HG03520 (cell line): ENCODE data around the gene ELAPOR2.
"Not testable (repeated sequence)": the region's sequence is repeated elsewhere in the genome, so short reads cannot be mapped to it uniquely, and the experiment has no call there.

ENCODE experiments used
- ATAC-seq: cut with Tn5 transposase; IDR thresholded peaks from one replicate; pipeline ENCODE4 v1.9.1; 2021; ENCODE audit warnings: mild to moderate bottlenecking, moderate library complexity; ENCODE audit not compliant: unreplicated experiment

ELAPOR2 gene, protein sequence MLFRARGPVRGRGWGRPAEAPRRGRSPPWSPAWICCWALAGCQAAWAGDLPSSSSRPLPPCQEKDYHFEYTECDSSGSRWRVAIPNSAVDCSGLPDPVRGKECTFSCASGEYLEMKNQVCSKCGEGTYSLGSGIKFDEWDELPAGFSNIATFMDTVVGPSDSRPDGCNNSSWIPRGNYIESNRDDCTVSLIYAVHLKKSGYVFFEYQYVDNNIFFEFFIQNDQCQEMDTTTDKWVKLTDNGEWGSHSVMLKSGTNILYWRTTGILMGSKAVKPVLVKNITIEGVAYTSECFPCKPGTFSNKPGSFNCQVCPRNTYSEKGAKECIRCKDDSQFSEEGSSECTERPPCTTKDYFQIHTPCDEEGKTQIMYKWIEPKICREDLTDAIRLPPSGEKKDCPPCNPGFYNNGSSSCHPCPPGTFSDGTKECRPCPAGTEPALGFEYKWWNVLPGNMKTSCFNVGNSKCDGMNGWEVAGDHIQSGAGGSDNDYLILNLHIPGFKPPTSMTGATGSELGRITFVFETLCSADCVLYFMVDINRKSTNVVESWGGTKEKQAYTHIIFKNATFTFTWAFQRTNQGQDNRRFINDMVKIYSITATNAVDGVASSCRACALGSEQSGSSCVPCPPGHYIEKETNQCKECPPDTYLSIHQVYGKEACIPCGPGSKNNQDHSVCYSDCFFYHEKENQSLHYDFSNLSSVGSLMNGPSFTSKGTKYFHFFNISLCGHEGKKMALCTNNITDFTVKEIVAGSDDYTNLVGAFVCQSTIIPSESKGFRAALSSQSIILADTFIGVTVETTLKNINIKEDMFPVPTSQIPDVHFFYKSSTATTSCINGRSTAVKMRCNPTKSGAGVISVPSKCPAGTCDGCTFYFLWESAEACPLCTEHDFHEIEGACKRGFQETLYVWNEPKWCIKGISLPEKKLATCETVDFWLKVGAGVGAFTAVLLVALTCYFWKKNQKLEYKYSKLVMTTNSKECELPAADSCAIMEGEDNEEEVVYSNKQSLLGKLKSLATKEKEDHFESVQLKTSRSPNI

DNA sequence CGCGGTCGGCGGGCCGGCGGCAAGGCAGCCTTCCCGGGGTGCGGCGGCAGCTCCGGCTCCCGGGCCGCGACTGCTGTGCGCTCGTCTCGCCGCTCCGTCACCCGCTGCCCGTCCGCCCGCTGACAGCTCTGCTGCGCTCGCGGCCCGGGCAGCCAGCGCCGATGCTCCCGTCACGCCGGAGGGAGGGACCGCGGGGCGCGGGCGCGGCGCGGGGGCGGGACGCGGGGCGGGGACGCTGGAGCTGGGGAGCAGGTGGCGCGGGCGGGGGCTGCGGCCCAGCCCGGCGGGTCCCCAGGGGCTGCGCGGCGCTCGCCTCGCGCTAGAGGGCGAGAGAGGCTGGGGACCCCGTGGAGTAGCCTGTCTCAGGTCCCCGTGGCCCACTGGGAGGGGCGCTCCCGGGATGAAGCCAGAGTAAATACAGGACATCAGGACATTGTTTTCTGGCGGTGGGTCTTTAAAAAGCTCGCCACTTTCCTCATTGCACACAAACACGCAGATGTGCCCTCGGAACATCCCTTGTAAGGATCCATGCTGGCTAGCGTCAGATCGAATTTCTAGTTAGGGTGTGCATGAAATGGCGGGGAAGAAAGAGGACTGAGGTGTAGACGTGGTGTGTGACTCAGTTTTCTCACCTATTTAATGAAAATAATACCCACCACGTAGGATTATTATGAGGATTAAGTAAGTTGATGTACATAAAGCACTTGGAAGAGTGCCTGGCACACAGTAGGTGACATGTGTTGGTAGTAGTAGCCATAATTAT lies at the start of gene ELAPOR2:
TSS of gene ELAPOR2 (minus strand) at position 130 of the 763 bp plus-strand sequence. CDS start 141 bp downstream, outside the sequence.
- ATAC-seq = peak; percentile 94

DNA sequence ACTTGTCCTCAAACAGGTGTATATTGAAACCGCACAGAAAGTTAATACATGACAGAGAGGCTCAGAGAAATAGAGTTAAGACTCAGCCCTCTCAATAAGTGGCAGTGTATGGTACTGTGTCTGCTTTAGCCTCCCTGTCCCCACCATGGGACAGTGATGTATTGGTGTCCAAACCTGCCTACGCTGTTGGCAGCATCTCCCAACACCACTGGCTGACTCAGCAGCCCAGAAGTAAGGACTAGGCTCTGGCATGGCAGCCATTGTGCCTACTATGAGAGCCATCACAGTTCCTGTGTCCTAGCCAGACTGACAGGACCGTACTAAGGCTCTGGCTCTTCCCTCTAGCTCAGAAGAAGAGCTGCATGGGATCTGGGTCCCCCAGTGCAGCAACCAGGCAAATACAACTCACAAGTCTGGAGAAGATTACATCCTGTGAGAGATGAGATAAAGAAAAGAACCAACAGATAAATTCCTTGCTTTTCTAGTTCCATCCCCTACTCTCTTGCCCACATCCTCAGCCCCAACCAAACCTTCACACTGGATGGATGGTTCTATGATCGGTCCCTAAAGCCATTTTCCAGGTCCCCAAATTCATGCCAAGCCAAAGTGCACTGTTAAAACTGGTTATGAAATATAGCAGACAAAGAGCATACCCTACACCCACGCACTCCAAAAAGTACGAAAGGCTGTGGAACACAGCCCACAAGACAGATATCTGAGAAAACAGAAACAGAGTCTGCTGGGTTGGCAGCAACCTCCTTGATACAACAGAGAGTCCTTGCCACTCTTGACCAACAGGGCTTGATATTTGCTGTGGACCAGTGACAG lies 48.7 kb upstream of the ELAPOR2 start:
- no peak for ATAC-seq

DNA sequence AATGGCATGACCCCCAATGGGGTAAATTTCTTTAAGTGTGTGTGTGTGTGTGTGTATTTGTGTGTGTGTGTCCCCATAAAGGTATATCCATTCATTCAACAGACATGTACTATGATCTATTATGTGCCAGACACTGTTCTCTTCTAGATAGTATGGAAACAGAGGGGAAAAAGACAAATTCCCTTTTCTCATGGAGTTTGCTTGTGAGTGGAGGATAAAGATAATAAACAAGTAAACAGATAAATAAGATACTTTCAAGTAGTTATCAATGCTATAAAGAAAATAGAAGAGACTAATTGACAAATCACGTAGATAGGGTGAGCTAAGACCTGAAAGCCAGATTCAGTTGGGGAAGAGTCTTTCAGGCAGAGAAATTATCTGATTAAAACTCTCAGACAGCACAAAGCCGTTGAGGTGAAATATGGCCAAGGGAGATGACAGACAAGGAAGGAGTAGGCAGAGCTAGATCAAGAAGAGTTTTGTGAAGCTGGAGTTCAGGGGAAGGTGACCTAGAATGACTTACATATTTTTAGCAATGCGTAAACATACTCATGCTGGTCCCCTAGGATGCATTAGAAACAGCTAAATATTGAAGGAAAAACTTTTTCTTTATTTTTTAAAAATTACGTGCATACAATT lies 47.6 kb upstream of the ELAPOR2 start:
- no peak for ATAC-seq

DNA sequence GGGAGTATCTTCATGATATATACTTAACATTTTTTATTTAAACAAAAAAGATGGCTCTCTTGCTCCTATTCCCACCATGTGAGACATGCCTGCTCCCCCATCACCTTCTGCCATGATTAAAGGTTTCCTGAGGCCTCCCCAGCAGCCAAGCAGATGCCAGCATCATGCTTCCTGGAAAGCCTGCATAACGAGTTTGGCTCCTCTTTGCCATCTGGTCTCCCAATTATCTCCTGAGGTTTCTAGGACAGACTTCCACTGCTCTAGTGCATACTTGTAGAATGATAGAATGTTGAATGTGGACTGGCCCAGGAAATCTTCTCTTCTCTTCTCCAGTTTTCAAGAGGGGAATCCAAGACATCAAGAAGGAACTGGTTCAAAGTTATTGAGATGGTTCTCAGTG lies 45.9 kb upstream of the ELAPOR2 start:
- no peak for ATAC-seq

DNA sequence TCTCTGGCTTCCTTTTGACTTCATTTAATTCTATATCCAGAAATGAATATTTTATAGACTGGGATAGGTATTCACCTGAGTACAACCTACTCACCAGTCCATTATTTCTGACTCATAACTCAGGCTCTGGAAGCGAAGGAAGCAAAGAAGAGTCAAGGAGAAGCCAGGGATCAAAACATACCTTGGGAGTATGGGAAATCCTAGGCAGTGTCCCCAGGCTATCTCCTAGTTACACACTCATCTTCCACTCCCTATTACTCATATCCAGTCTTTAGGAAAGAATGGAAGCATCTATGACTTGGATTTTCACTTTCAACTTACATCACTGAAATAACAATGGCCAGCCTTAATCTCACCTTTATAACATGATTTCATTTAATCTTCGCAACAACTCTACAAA lies 40.9 kb upstream of the ELAPOR2 start:
- ATAC-seq = no peak

DNA sequence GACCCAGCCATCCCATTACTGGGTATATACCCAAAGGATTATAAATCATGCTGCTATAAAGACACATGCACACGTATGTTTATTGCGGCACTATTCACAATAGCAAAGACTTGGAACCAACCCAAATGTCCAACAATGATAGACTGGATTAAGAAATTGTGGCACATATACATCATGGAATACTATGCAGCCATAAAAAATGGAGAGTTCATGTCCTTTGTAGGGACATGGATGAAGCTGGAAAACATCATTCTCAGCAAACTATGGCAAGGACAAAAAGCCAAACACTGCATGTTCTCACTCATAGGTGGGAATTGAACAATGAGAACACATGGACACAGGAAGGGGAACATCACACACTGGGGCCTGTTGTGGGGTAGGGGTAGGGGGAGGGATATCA lies 37.9 kb upstream of the ELAPOR2 start:
- not testable (repeated sequence) for ATAC-seq

DNA sequence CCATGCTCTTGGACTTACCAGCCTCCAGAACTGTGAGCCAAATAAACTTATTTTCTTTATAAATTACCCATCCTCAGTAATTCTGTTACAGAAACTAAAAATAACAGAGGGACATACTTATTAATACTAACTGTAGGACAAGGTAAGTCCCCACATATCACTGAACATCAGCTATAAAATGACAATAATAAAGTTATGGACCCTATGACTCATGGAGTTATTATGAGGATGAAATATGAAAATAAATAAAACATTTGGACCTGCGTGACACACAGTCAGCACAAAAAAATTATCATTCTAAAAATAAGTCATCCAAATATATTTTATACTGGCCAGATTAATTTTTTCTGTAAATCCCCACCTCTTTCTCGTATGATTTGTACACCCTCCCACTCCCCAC lies 34.9 kb upstream of the ELAPOR2 start:
- ATAC-seq = no peak

DNA sequence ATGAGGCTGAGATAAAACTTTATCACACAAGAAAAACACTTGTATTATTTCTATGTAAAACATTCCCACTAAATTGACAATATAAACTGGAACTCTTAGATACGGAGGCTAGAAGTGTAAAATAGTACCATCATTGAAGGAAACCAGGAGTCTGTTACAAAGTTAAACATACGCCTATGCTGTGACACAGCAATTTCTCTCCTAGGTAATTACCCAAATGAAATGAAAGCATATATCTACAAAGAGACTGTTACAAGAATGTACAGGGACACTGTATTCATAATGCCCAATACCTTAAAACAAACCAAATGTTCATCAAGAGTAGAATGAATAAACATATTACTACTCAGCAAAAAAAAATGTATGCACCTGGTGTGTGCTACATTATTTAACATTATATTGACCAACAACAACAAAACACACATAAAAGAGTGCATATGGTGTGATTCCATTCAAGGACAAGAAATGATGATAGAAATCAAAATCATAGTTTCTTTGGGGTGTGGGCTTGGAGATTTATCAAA lies 33.2 kb upstream of the ELAPOR2 start:
- ATAC-seq = no peak

DNA sequence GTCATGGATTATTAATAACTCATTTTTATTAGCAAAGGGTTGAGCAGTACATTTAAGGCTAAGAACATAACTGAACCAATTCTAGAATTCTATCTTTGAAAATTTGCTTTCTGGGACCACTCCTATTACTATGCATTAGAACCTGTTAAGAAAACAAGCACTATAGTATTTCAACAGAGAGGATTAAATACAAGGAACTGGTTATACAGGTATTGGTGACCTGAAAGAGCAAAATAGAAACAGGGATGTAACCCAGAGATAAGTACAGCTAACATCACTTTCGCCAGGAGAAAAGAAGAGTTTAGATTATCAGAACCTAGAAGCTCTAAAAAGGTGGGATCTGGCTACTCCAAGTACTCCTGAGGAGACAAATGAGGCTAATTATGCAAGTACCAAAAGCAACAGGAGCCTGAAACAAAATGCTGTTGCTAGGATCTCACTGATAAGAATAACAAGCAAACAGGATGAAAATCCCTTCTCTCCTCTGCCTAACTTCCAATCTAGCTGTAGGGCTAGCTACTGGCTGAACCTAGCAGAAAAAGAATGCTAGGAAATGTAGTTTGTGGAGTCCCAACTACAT lies 32.1 kb upstream of the ELAPOR2 start:
- ATAC-seq = no peak

DNA sequence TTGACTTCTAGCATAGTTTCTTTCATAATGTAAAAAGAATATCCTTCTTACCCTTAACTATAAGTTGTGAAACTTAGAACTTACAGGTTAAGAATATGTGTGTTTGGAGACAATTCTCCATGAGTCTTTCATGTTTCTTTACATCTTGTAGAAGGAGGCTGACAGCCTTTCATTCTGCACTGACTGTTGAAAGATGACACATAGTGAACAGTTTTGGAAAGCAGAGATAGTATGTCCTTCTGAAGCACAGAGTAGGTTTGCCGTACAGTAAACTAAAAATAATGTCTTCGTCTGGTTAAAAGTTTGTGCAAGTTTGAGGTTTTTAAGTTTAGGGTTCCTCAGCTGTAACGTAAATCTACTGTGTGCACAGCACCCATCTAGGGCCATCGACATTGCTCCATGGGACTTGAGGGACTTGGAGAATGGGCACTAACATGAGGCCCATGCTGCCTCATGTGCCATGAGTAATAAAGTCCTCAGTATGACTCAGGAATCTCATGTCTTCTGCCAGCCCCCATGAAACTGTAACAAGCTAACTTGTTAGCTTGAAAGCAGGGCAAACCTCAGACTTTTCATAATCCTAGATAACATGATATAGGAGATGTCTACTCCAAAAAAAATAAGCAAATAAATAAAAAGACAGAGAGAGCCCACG lies 24.5 kb upstream of the ELAPOR2 start:
- ATAC-seq = no peak

DNA sequence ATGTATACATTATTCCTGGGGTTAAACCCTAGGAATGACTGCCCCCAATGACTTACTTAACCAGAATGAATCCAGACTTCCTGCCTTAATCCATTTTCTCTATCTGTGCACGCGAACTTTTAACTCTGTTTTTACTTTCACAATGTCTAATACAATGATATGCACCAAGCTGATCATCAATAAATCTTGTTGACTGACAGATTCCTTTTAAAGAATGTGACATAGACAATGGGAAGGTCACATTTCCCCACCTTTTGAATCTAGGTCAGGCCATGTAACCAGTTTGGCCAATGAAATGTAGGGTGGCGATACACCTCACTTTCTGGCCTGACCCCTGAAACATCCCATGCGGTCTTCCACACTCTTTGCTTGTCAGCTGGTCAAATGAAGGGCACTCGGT lies 23.2 kb upstream of the ELAPOR2 start:
- no peak for ATAC-seq

DNA sequence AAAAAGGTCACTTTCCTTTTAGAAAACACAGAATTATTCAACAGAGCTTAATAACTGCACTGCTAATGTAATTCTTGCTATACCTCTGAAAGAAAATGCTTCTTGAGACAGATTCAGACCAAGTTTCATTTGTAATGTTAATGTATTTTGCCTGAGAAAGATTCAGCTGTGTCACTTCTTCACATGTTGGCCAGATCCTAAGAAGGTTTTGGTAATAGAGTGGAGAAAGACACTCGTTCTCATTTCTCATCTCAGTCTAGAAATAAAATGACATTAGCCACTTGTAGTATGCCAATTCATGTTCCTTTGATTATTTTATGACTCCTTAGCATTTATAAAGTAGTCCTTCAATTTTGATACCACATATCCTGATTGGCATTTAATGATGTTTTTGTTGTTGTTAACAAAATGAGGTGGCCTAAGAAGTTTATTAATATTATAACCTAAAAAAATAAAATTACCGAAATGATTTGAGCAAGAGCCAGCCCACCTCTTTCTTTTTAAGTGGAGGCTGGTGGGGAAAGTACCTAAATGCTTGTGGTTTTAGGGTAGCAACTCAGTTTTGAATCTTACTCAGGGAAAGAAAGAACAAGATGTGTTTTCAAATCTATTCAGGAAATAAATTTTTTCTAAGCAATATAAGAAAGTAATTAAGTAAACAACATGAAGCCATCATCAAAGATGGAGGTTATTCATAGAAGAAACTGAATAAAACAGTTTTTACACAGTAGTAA lies 16.4 kb upstream of the ELAPOR2 start:
- ATAC-seq = peak; percentile 73

DNA sequence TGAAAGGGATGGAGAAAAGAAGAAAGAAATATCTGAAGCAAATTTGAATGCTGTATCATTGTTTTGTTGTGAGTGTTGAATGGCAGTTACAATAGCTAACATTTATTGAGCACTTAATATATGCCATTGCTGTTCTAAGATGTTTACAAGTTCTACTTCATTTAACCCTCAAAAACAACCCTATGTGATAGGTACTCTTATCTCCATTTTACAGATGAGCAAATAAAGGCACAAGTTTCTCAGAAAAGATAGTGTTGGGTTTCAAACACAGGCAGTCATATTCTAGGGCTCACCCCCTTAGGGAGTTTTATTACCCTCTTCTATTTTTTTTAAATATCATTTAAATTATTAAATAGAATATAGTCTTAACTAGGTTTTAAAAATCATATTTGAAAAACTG lies 8.3 kb upstream of the ELAPOR2 start:
- no peak for ATAC-seq

DNA sequence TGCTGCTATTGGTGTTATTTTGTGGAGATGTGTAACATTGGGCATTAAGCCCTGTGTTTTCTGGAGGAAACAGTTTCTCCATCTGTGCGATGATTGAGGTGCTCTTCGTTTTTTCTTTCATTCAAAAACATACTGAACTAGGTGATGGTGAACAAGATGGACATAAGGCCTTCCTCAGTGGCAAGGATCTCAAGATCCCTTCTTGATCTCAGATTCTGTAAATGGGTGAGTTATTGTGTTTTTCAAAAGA lies 759 bp upstream of the ELAPOR2 start:
- no peak for ATAC-seq

DNA sequence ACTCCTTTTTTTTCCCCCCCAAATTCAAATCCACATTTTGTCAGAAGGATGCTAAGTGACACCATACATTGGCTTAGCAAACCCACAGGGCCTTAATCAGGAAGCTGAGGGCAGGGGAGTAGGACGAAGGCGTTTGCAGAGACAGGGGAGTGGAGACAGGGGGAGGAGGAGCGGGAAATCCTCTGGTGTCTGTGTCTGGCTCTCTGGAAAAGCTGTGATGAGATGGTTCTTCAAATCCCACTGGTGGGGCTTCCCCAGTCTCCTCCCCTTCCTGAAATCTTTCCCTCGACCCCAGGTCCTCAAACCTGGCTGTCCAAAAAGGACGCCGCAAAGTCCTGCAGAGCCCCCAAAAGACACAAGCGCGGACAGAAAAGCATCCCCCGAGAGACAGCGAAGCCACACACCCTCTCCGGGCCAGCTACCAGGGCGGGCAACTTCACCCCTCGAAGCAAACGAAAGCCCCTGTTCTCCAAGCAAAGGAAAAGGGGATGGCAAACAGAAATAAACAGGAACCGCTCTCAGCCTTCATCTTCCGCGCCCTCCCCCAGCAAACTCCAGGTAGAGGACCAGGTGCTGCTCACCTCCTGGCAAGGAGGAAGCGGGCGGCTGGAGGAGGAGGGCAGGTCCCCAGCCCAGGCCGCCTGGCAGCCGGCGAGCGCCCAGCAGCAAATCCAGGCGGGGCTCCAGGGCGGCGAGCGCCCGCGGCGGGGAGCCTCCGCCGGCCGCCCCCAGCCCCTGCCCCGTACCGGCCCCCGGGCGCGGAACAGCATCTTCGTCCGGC lies 520 bp downstream of the ELAPOR2 start:
- ATAC-seq = peak; percentile 33

DNA sequence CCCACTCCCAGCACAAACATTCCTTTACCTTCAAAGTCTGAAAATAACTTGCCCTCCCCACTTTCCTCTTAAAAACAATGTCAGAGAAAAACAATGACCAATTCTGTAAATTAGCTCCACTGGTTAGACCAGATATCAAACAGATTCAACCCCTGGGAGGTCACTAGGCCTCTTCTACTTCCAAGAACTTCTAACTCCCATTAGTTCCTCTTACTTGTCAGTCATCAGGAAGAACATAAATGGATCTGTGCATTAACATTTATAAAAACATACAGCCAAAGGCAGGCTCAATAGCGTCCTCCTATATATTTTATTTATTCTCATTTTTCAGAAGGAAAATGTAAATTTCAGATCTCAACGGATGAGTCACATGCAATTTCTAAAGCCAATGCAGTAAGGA lies 2.2 kb downstream of the ELAPOR2 start:
- no peak for ATAC-seq

DNA sequence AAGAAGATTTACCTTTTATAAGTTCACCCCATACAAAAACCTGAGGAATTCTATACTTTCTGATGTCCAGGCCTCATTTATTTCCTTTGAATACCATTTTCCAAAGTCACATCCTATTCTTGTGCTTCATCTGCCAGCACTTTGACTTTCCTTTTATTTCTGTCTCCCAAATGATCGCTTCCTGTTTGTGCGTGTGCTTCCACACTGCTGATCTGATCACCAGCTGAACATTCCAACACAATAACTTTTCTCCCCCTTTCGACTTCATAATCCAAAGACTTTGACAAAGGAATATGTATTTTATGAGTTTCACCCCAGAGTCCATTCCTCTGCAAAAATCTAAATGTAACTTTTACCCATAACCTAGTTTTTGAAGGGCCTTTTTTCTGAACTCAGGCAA lies 3.1 kb downstream of the ELAPOR2 start:
- no peak for ATAC-seq
